Endothelial cell of umbilical vein (primary cell): ENCODE data around the gene DNAJB13. TPM values are rescaled to one million over a fixed set of nuclear protein-coding genes. Genes with fewer than 3 reads are reported as not detected.

ENCODE experiments used
- BruUV-seq: library from RNA; stranded (reverse); fragments of 400-500 nt; replicated peaks from 2 replicates; lab custom pipeline; 2021; lab: Mats Ljungman, UMichigan
- CTCF ChIA-PET: fragments of 300-600, 350-600 bp; sonication (Branson Sonifier 250); formaldehyde crosslinking; loops from one replicate; lab custom pipeline; 2021; ENCODE audit warnings: antibody characterized with exemption, inconsistent platforms; lab: Charles Lee
- POLR2A ChIA-PET: fragments of 300-600, 350-600 bp; sonication (Branson Sonifier 250); formaldehyde crosslinking; loops from one replicate; lab custom pipeline; 2021; ENCODE audit warnings: antibody characterized with exemption, inconsistent platforms; lab: Charles Lee
- DNase-seq: peaks from one replicate; pipeline ENCODE4 v3.0.0-alpha.2; 2011; ENCODE audit warnings: low read depth, low spot score
- FAIRE-seq: peaks from 2 replicates; lab custom pipeline; 2011; peaks lifted over from hg19 to GRCh38; lab: Jason Lieb, UNC
- H2AFZ ChIP-seq: 2 replicates; pipeline ENCODE4 v1.6.0; 2012; ENCODE audit warnings: low read depth, low read length, control low read depth, inconsistent platforms
- H3K27ac ChIP-seq: 2 replicates; pipeline ENCODE4 v1.5.1; 2011; ENCODE audit warnings: low read depth, mild to moderate bottlenecking, control low read depth, low read length, moderate library complexity; ENCODE audit not compliant: insufficient read depth
- H3K27me3 ChIP-seq, 2 experiments: 2 replicates each; pipeline versions ENCODE4 v1.6.0 to v1.6.1; 2011; ENCODE audit warnings: low read length in 2 of 2, mixed read lengths in 1 of 2; ENCODE audit not compliant: control insufficient read depth in 2 of 2, insufficient read depth in 2 of 2
- H3K36me3 ChIP-seq, 2 experiments: 2 replicates in 1 of 2; 3 replicates in 1 of 2; pipeline ENCODE4 v1.5.1; 2011; ENCODE audit warnings: low read length in 2 of 2, mild to moderate bottlenecking in 1 of 2, moderate library complexity in 1 of 2; ENCODE audit not compliant: control insufficient read depth in 2 of 2, insufficient read depth in 2 of 2; ENCODE audit errors: extremely low read depth in 1 of 2
- H3K4me1 ChIP-seq: 3 replicates; pipeline ENCODE4 v1.5.1; 2011; ENCODE audit warnings: mild to moderate bottlenecking, low read length; ENCODE audit not compliant: control insufficient read depth, insufficient read depth; ENCODE audit errors: extremely low read depth
- H3K4me2 ChIP-seq: 2 replicates; pipeline ENCODE4 v1.6.1; 2011; ENCODE audit warnings: low read length, control low read depth, mixed read lengths; ENCODE audit not compliant: insufficient read depth
- H3K4me3 ChIP-seq, 3 experiments: fragments of 200-600 bp in 1 of 3; sonication (generic), shearing (Covaris generic) in 1 of 3; replicated peaks in 1 of 3; 2 replicates each; pipeline ENCODE4 v1.5.1; 2011 to 2016; ENCODE audit warnings: control low read depth in 3 of 3, low read length in 3 of 3, mild to moderate bottlenecking in 2 of 3, inconsistent platforms in 1 of 3, low read depth in 1 of 3, moderate library complexity in 1 of 3; ENCODE audit not compliant: insufficient read depth in 1 of 3
- H3K79me2 ChIP-seq: 2 replicates; pipeline ENCODE4 v1.6.0; 2012; ENCODE audit warnings: low read length, inconsistent platforms; ENCODE audit not compliant: control insufficient read depth, insufficient read depth
- H3K9ac ChIP-seq: replicated peaks from 2 replicates; pipeline ENCODE3; 2011; ENCODE audit warnings: low read length, control low read depth; ENCODE audit not compliant: insufficient read depth; ENCODE audit errors: extremely low read depth
- H3K9me1 ChIP-seq: replicated peaks from 3 replicates; pipeline ENCODE4 v1.6.0; 2011; ENCODE audit warnings: mild to moderate bottlenecking, low read length; ENCODE audit not compliant: control insufficient read depth, insufficient read depth; ENCODE audit errors: extremely low read depth
- H3K9me3 ChIP-seq: replicated peaks from 2 replicates; pipeline ENCODE4 v1.5.1; 2012; ENCODE audit warnings: low read length, inconsistent platforms; ENCODE audit not compliant: control insufficient read depth, insufficient read depth
- H4K20me1 ChIP-seq: replicated peaks from 2 replicates; pipeline ENCODE3; 2011; ENCODE audit warnings: mild to moderate bottlenecking, low read length; ENCODE audit not compliant: control insufficient read depth, insufficient read depth; ENCODE audit errors: extremely low read depth
- CTCF ChIP-seq, 2 donors: IDR thresholded peaks; 1 replicate in 1 of 2; 2 replicates in 1 of 2; pipeline ENCODE4 v1.5.1; 2011; ENCODE audit warnings: low read length in 2 of 2, mild to moderate bottlenecking in 2 of 2, moderate library complexity in 2 of 2, control low read depth in 1 of 2, inconsistent platforms in 1 of 2, low read depth in 1 of 2; ENCODE audit not compliant: insufficient read depth in 1 of 2; ENCODE audit errors: extremely low read depth in 1 of 2
- EZH2 ChIP-seq: IDR thresholded peaks from 2 replicates; pipeline ENCODE4 v1.6.1; 2012; ENCODE audit warnings: borderline replicate concordance, low read depth, mild to moderate bottlenecking, moderate library complexity, low read length, inconsistent platforms; ENCODE audit not compliant: severe bottlenecking
- FOS ChIP-seq: IDR thresholded peaks from 2 replicates; pipeline ENCODE4 v1.6.1; 2011; ENCODE audit warnings: mild to moderate bottlenecking, low read length, moderate library complexity, borderline replicate concordance; ENCODE audit not compliant: insufficient read depth
- GATA2 ChIP-seq: IDR thresholded peaks from 2 replicates; pipeline ENCODE4 v1.7.0; 2011; ENCODE audit warnings: low read depth, mild to moderate bottlenecking, moderate library complexity, mixed read lengths, low read length; ENCODE audit not compliant: insufficient read length, insufficient read depth
- JUN ChIP-seq: IDR thresholded peaks from 2 replicates; pipeline ENCODE4 v1.6.1; 2011; ENCODE audit warnings: borderline replicate concordance, low read depth; ENCODE audit not compliant: insufficient read length, insufficient read depth
- MAX ChIP-seq: IDR thresholded peaks from 2 replicates; pipeline ENCODE4 v1.6.1; 2011; ENCODE audit not compliant: insufficient read depth, insufficient read length
- MYC ChIP-seq: IDR thresholded peaks from one replicate; pipeline ENCODE4 v1.6.1; 2011; ENCODE audit warnings: mild to moderate bottlenecking, low read depth, low read length
- POLR2A ChIP-seq: IDR thresholded peaks from 2 replicates; pipeline ENCODE4 v1.6.1; 2012; ENCODE audit warnings: low read depth, mild to moderate bottlenecking, control low read depth, low read length
- POLR2AphosphoS5 ChIP-seq: IDR thresholded peaks from 2 replicates; pipeline ENCODE4 v1.6.1; 2012; ENCODE audit warnings: low read depth, mild to moderate bottlenecking, control low read depth, low read length, moderate library complexity; ENCODE audit not compliant: insufficient read depth
- dilution Hi-C: fragments of 300-500 bp; cut with MboI; formaldehyde crosslinking; loops from one replicate; pipeline ENCODE4 v1.15.0; 2019; ENCODE audit warnings: low sequenced_read_pairs; ENCODE audit not compliant: extremely low pct_ligation_motif_present
- intact Hi-C: fragments of 100-400 bp; cut with micrococcal nuclease; formaldehyde crosslinking; loops from one replicate; pipeline ENCODE4 v1.10.0; 2022
- polyA plus RNA-seq, 4 experiments: library from polyadenylated mRNA; depleted of rRNA in 3 of 4; stranded (reverse) in 3 of 4; unstranded in 1 of 4; fragments of >200 nt; gene quantifications; 2 replicates each; pipeline versions ENCODE4 v1.2.1 to v1.2.3, GENCODE V29; 2011 to 2012; ENCODE audit warnings: missing spikeins in 1 of 4
- total RNA-seq: library from RNA; stranded (reverse); gene quantifications from 2 replicates; pipeline ENCODE4 v1.2.3, GENCODE V29; 2021

DNAJB13 gene
- total and polyA plus RNA-seq, 2 donors (not counting 3 experiments of a cell fraction or from before 2014, with no cell fraction given) = 0.07 to 0.46 TPM

- POLR2A ChIA-PET = no interaction called here
- FAIRE-seq (no peak), DNase-seq (no peak)
- BruUV-seq = no TSS peak
- TF ChIP-seq POLR2A (no peak), POLR2AphosphoS5 (no peak), FOS (no peak), EZH2 (no peak), MYC (no peak), CTCF (IDR thresholded peaks at IDR 0.05; ENCODE audit: extremely low read depth in 1 of 2, insufficient read depth in 1 of 2, low read depth in 1 of 2, low read length in 2 of 2) (no peak), JUN (no peak), GATA2 (no peak), MAX (no peak)
- no peaks in the 10 kb centered on the region for H4K20me1 ChIP-seq
- no peaks in the 10 kb centered on the region for H3K4me1 ChIP-seq
- dilution Hi-C loops = no loop called here
- intact Hi-C loops = no loop called here
- peaks cover 0 to 3% of the 10 kb centered on the region in 2 experiments for H3K36me3 ChIP-seq
- no peaks in the 10 kb centered on the region for H3K9me3 ChIP-seq
- no peaks in the 10 kb centered on the region for H3K79me2 ChIP-seq
- no peak overlapping the region for H3K4me2 ChIP-seq
- H2AFZ ChIP-seq = no peak overlapping the region
- CTCF ChIA-PET = interaction anchor here (4.3 kb wide), 1 partner anchor 304 kb away, joined by 89 read pairs; no protein-coding TSS in a partner anchor
- H3K27ac ChIP-seq = no peak overlapping the region
- H3K4me3 ChIP-seq = no peak overlapping the region
- no peaks in the 10 kb centered on the region for H3K27me3 ChIP-seq
- no peak overlapping the region for H3K9ac ChIP-seq
- no peaks in the 10 kb centered on the region for H3K9me1 ChIP-seq
Observed at GRCh38 chr11:73929388-73929787, 21.4 kb upstream of the DNAJB13 start.
